NCI-H82 treated with DMSO at 0.1 percent for 48 hours (cell line): Measurements from ENCODE around the gene SRF.

Experiments
- DNase-seq: peaks from one replicate; lab custom pipeline; 2025; ENCODE audit not compliant: unreplicated experiment; lab: John Stamatoyannopoulos, UW

SRF gene

DNA sequence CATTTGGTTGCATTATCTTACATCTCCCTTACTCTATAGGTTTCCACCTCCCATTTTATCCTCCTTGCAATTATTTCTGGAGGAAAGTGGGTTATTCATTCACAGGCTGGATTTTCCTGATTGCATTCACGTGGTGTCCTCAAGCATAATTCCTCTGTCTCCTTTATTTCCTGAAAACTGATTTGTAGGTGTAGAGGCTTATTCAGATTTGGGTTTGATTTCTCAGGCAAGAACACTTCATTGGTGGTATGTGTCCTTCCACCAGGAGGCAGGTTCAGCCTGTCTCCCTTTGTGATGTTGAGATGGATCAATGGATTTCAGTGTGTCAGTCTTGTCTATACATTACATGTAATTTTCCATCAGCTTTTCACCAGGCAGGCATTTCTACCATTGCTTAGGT is 40.9 kb downstream of the SRF start:
- DNase-seq = no peak

DNA sequence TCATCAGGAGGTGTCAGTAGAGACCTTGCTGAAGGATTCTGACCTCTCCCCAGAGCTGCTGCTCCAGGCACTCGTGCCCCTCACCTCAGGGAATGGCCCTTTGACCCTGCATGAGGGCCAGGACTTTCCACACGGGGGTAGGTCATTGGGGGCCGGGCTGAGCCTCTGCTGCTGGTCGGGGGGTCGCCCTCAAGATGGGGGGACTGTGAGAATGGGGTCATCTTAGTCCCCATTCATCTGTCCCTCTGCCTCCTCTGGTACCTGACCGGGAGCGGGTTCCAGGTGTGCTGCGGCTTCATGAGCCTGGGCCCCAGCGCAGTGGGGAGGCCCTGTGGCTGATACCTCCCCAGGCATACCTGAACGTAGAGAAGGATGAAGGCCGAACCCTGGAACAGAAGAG is 42.4 kb downstream of the SRF start:
- no peak for DNase-seq

DNA sequence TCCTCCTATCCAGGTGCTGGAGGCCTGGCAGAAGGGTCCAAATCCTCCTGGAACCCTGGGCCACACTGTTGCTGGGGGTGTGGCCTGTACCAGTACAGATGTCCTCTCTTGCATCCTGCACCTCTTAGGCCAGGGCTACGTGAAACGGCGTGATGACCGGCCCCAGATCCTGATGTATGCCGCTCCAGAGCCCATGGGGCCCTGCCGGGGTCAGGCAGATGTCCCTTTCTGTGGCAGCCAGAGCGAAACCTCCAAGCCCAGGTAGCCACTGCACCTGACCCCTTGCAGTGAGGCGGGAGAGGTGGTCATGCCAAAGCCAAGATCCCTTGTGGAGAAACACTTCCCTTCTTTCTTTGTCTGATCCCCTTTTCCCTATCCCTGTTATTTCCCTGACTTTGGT is 44.0 kb downstream of the SRF start:
- DNase-seq = no peak

DNA sequence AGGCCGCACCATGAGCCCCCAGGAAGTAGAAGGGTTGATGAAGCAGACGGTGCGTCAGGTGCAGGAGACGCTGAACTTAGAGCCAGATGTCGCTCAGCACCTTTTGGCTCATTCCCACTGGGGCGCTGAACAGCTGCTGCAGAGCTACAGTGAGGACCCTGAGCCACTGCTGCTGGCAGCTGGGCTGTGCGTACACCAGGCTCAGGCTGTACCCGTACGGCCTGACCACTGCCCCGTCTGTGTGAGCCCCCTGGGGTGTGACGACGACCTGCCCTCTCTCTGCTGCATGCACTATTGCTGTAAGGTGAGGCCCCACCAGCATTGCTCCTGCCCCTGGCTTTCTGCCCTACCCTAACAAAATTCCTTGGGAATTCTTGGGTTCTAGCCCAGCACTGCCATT is 45.1 kb downstream of the SRF start:
- no peak for DNase-seq

DNA sequence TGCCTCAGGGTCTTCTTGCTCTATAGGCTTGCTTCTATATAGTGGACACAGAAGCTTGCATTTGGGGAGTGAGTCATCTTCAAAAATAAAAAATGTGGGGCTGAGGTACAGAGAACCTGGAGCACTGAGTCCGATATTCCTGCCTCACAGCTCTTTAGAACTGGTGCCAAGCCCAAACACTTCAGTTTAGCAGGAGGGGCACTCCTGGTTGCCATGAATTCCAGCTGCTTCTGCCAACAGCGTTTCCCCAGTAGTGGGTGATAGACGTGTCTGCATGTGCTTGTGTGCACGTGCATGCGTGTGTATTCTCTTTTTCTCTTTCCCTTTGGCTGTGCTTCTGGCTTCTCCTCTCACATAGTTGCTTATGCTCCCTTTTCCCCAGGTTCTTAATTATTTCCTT is 46.3 kb downstream of the SRF start:
- DNase-seq = no peak

GRCh38 chr6:43219119-43219518 is 48.0 kb downstream of the SRF start:
- DNase-seq = no peak

DNA sequence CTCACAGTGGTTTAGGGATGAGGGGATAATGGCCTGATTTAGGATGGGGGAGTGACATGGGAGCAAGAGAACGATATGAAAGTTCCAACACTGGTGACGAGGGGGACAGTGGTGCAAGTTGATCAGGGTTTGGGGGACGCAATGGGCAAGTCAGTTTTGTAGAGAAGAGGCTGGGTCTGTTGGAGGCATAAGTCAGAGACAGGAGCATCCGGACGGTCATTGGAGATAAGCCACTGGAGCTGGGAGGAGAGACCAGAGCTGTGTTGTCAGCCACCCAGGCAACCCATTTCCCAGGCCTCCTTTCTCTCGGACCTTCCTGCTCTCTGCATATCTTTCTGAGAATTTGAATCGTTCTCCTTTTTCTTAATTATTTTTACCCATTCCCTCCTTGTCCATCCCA is 48.7 kb downstream of the SRF start:
- no peak for DNase-seq

DNA sequence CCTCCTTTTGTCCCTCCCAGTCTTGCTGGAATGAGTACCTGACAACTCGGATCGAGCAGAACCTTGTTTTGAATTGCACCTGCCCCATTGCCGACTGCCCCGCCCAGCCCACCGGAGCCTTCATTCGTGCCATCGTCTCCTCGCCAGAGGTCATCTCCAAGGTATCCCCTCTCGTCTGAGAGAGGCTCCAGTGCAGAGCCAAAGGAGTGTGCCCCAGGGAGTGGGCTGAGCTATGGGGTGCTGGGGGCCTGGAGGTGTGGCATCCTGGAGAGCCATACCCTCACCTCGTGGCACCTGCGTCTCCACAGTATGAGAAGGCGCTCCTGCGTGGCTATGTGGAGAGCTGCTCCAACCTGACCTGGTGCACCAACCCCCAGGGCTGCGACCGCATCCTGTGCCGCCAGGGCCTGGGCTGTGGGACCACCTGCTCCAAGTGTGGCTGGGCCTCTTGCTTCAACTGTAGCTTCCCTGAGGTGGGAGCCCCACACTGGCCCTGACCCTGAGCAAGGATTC is 49.4 kb downstream of the SRF start:
- no peak for DNase-seq

GRCh38 chr6:43221046-43221972 is 50.2 kb downstream of the SRF start:
- no peak for DNase-seq

- no peak for DNase-seq
These were observed 51.5 kb downstream of the SRF start for GRCh38 chr6:43222418-43223059.

- DNase-seq = no peak
These were observed 52.1 kb downstream of the SRF start for GRCh38 chr6:43223175-43223574.

DNA sequence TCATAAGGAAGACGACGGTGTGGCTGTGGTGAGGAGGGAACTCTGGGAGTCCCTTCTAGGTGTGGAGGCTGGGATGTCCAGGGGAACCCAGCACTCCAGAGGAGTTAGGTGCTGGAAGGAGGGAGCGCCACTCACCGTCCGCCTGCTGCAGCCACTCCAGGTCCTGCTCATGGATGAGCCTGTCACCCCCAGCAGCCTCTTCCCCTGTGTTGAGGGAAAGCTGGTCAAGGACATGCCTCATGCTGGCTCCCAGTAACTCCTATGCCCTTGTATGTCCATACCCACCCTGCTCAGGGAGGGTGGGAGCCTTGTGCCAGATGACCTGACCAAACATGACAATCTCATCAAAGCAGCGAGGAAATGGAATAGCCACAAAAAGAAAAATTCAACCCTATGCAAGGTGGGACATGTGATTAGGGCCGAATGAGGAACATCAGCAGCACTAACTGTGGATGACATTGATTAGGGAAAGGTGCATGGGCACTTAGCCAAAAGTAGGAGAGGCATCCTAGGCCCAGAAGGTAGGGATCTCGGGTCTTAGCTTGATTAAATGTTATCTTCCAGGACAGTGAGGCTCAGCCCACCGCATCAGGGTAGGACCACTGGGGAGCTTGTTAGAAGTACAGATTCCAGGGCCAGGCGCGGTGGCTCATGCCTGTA is 55.3 kb downstream of the SRF start:
- DNase-seq = no peak

DNA sequence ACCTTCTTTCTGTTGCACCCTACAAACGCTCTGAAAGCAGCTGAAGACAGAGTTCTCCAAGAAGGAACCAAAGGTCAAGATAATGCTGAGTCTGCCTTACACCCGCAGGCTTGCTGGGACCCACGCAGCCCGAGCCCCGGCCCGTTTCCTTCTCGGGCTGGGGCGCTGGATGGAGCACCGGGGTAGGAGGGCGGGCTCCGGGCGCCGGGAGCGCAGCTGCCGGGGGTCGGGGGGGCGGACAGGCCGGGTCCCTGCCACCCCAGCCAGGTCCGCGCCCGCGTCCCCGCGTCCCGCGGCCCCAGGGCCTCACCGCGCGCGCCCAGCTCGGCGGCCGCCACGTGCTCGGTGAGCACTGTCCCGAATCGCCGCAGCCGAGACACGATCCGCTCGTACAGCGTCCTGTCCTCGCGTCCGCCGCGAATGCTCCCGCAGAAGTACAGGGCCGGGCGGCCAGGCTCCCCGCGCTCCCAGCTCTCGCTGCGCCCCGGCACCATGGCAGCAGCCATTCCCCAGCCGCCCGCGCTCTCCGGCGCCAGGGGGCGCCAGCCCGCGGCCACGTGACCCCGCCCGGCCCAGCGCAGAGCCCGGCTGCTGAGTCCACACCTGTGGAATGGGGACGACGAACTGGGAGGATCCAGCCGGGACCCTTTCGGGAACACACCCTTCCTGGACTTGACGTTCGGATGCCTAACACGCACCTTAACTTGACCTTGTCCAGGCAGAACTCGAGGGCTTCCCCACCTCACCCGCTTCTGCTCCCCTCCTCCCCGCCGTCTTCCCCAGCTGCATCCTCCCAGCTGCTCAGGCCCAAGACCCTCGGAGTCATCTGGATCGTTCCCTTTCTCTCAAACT is 58.1 kb downstream of the SRF start, which contains the start of gene DNPH1:
DNPH1 (minus strand) TSS at position 531 of the 852 bp plus-strand sequence; CDS start at position 506, 25 bp downstream.
- no peak for DNase-seq

GRCh38 chr6:43229803-43230620 is 58.9 kb downstream of the SRF start:
- DNase-seq = no peak

DNA sequence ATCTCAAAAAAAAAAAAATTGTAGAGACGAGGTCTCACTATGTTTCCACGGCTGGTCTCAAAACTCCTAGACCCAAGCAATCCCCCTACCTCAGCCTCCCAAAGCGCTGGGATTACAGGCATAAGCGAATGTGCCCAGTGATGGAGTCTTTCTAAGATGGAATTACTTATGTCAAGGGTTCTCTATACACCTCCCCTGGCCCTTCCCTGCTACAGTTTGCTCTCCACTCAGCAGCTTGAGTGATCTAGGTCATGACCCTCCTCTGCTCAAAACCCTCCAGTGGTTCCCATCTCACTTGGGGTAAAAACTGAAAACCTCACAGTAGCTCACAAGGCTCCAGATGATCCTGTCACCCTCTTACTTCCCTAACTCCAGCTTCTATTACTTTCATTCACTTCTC is 60.0 kb downstream of the SRF start:
- no peak for DNase-seq
